Type B pancreatic cell (in vitro differentiated cells): ENCODE data around the gene METTL27. TPM values are rescaled to one million over a fixed set of nuclear protein-coding genes. Genes with fewer than 3 reads are reported as not detected.

Experiments used
- DNase-seq: peaks from one replicate; pipeline ENCODE4 v3.0.0; 2021; ENCODE audit warnings: mixed read lengths; ENCODE audit not compliant: unreplicated experiment; ENCODE audit errors: extremely low spot score
- H3K27ac Mint-ChIP-seq: 2 replicates; pipeline ENCODE4 v1.8.0; 2021; ENCODE audit warnings: mild to moderate bottlenecking, mixed read lengths
- H3K27me3 Mint-ChIP-seq: 2 replicates; pipeline ENCODE4 v1.8.0; 2021; ENCODE audit warnings: mixed read lengths
- H3K36me3 Mint-ChIP-seq: 2 replicates; pipeline ENCODE4 v1.8.0; 2021; ENCODE audit warnings: mixed read lengths
- H3K4me1 Mint-ChIP-seq: one replicate; pipeline ENCODE4 v1.8.0; 2021; ENCODE audit warnings: mixed read lengths; ENCODE audit not compliant: unreplicated experiment
- H3K4me3 Mint-ChIP-seq: 2 replicates; pipeline ENCODE4 v1.8.0; 2021; ENCODE audit warnings: mild to moderate bottlenecking, mixed read lengths
- H3K9me3 Mint-ChIP-seq: 2 replicates; pipeline ENCODE4 v1.8.0; 2021; ENCODE audit warnings: mixed read lengths
- CTCF ChIP-seq: fragments of 200-600 bp; sonication (generic); conservative IDR thresholded peaks from 2 replicates; pipeline ENCODE4 v1.5.0; 2021; ENCODE audit warnings: antibody characterized with exemption, mild to moderate bottlenecking
- total RNA-seq: library from RNA; stranded (reverse); gene quantifications from 2 replicates; pipeline ENCODE4 v1.2.1, GENCODE V29; 2021; ENCODE audit warnings: low replicate concordance

The METTL27 gene
- total RNA-seq, 1 donor from 2014 or later = 11.5 TPM

- no peak overlapping the region for H3K27ac Mint-ChIP-seq
- TF ChIP-seq CTCF = no peak
- no peaks in the 10 kb centered on the region for H3K36me3 Mint-ChIP-seq
- no peaks in the 10 kb centered on the region for H3K9me3 Mint-ChIP-seq
- no peak overlapping the region for H3K4me3 Mint-ChIP-seq
- no peak for DNase-seq
- no peaks in the 10 kb centered on the region for H3K27me3 Mint-ChIP-seq
- peaks cover 7% of the 10 kb centered on the region for H3K4me1 Mint-ChIP-seq
Observed at GRCh38 chr7:73871163-73872011, 29.1 kb upstream of the METTL27 start.

- no peak for DNase-seq
- Mint-ChIP-seq H3K27ac (no peak overlapping the region), H3K36me3 (no peaks in the 10 kb centered on the region), H3K9me3 (no peaks in the 10 kb centered on the region), H3K4me3 (peak overlapping the region; percentile 25), H3K27me3 (no peaks in the 10 kb centered on the region), H3K4me1 (peaks cover 7% of the 10 kb centered on the region)
- no peak for TF ChIP-seq CTCF
Observed at GRCh38 chr7:73870041-73870492, 27.8 kb upstream of the METTL27 start.

- no peak for TF ChIP-seq CTCF
Observed at GRCh38 chr7:73869011-73869798, 26.9 kb upstream of the METTL27 start.

GRCh38 chr7:73866446-73866767, 24.1 kb upstream of the METTL27 start:
- Mint-ChIP-seq H3K4me1 (peaks cover 7% of the 10 kb centered on the region), H3K9me3 (no peaks in the 10 kb centered on the region), H3K27ac (no peak overlapping the region), H3K27me3 (no peaks in the 10 kb centered on the region), H3K36me3 (no peaks in the 10 kb centered on the region), H3K4me3 (no peak overlapping the region)
- TF ChIP-seq CTCF = no peak
- DNase-seq = no peak

More at GRCh38 chr7:73869011-73869798, 26.9 kb upstream of the METTL27 start:
- no peaks in the 10 kb centered on the region for H3K27me3 Mint-ChIP-seq
- no peaks in the 10 kb centered on the region for H3K9me3 Mint-ChIP-seq
- H3K4me3 Mint-ChIP-seq = no peak overlapping the region
- H3K27ac Mint-ChIP-seq = no peak overlapping the region
- no peak for DNase-seq
- peaks cover 7% of the 10 kb centered on the region for H3K4me1 Mint-ChIP-seq
- H3K36me3 Mint-ChIP-seq = no peaks in the 10 kb centered on the region

- TF ChIP-seq CTCF = peak; percentile 67
- Mint-ChIP-seq H3K4me3 (no peak overlapping the region), H3K9me3 (no peaks in the 10 kb centered on the region), H3K36me3 (no peaks in the 10 kb centered on the region), H3K27ac (no peak overlapping the region), H3K27me3 (no peaks in the 10 kb centered on the region), H3K4me1 (peaks cover 7% of the 10 kb centered on the region)
- no peak for DNase-seq
Observed at GRCh38 chr7:73865738-73866445, 23.6 kb upstream of the METTL27 start.
